Gastroesophageal sphincter (tissue), 3 donors: ENCODE measurements around the gene HERC2.
"Not testable (repeated sequence)": the region's sequence is repeated elsewhere in the genome, so short reads cannot be mapped to it uniquely, and the experiment has no call there.

Experiments
- CTCF ChIP-seq, 4 experiments: fragments of 200-600 bp in 2 of 4; fragments of 450-650 bp in 2 of 4; sonication (generic) in 1 of 4; IDR thresholded peaks; one replicate each; pipeline ENCODE4 v1.5.1; 2017 to 2019; ENCODE audit warnings: antibody characterized with exemption in 4 of 4, mild to moderate bottlenecking in 2 of 4, moderate library complexity in 2 of 4
- EP300 ChIP-seq: sonication (generic); formaldehyde crosslinking; IDR thresholded peaks from one replicate; pipeline ENCODE4 v1.6.1; 2017; ENCODE audit warnings: antibody characterized with exemption, mild to moderate bottlenecking
- POLR2A ChIP-seq, 2 donors: fragments of 450-650 bp; IDR thresholded peaks; one replicate each; pipeline ENCODE4 v1.6.1; 2017; ENCODE audit warnings: antibody characterized with exemption in 2 of 2, mild to moderate bottlenecking in 2 of 2, moderate library complexity in 1 of 2
- POLR2AphosphoS5 ChIP-seq: sonication (generic); formaldehyde crosslinking; IDR thresholded peaks from one replicate; pipeline ENCODE4 v1.6.1; 2017; ENCODE audit warnings: antibody characterized with exemption

DNA sequence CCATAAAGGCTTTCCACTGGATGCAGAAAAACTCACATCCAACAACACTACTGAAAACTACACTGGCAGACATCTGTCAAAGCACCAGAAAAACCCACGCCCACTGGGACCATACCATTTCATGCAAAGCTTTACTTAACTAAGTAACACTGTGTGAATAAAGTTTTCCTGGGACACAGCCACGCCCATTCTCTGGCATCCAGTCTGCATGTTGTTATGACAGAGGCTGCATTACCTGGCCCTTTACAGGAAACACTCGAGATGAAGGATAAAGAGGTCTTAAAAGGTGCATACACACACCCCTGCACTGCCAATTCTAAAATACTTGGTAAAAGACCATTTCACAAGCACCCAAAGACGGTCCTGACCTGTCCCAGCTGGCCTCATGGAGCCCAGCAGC is 176.6 kb downstream of the HERC2 start:
- TF ChIP-seq POLR2AphosphoS5; CTCF (IDR thresholded peaks at IDR 0.05); POLR2A (IDR thresholded peaks at IDR 0.05); EP300: not testable (repeated sequence)
